Measurements from ENCODE around the gene CACNB4.

- TF ChIP-seq EZH2phosphoT487 (IDR thresholded peaks at IDR 0.05; ENCODE audit: borderline replicate concordance, low read depth, low read length): no peak
- no peak for TF ChIP-seq CTCF (conservative IDR thresholded peaks at IDR 0.05; ENCODE audit: low read length)
Observed at GRCh38 chr2:151906633-151906998, 192.2 kb downstream of the CACNB4 start.

Data from OCI-LY7 (cell line).